ENCODE results near the gene PHPT1. TPM values are rescaled to one million over a fixed set of nuclear protein-coding genes. Genes with fewer than 3 reads are reported as not detected.
A peak's percentile ranks its signal among the peaks of the same experiment; 100 is the strongest.
"Not testable (repeated sequence)": the region's sequence is repeated elsewhere in the genome, so short reads cannot be mapped to it uniquely, and the experiment has no call there.

Gene PHPT1
- total RNA-seq, 2 donors from 2014 or later = 37.5 to 92.1 TPM

DNA sequence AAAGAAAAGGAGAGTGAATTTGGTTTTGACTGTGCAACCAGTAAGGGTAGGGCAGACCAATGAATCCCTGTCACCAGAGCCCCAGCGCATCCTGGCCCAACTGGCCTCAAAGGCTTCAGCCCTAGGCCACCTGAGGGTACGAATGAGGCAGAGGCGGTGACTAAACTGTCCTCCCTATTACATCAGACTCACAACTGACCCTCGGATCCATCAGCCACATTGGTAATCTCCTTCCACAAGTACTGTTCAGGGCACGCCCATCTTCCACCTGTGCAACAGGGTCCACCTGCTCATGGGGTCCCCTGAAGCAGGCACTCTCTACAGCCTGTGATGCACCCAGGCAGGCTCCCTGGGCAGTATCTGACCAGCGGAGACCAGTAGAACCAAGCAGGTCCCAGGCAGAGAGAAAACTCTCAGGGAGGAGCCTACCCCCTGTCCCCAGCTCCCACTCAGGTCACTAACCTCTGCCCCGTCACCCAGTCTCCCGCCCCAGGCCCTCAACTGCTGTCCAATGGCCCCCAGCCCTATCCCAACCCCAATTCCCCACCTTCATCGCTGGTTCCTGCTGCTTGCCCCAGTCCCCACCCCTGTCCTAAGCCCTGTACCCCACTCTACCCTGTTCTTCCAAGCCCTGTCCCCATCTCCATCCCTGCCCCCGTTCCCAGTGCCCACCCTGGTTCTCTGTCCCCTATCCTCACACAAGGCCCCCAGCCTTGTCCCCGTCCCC, 16.0 kb downstream of the PHPT1 start:
- Histone ChIP-seq H3K4me3 (peak overlapping the region; percentile 98), H3K4me1 (ENCODE audit: control insufficient read depth in 1 of 2, low read depth in 2 of 2) (peaks cover 14 to 29% of the 10 kb centered on the region in 2 donors), H3K9me3 (no peaks in the 10 kb centered on the region), H3K27ac (peak overlapping the region; percentile 81 to 85), H3K27me3 (replicated peaks; ENCODE audit: insufficient read depth) (no peaks in the 10 kb centered on the region), H3K36me3 (peaks cover 16% of the 10 kb centered on the region)
- DNase-seq (ENCODE audit: low spot score) (no peak), ATAC-seq (ENCODE audit: insufficient number of reproducible peaks, low FRiP score, low read depth) (no peak)
- TF ChIP-seq, protein P1, sequence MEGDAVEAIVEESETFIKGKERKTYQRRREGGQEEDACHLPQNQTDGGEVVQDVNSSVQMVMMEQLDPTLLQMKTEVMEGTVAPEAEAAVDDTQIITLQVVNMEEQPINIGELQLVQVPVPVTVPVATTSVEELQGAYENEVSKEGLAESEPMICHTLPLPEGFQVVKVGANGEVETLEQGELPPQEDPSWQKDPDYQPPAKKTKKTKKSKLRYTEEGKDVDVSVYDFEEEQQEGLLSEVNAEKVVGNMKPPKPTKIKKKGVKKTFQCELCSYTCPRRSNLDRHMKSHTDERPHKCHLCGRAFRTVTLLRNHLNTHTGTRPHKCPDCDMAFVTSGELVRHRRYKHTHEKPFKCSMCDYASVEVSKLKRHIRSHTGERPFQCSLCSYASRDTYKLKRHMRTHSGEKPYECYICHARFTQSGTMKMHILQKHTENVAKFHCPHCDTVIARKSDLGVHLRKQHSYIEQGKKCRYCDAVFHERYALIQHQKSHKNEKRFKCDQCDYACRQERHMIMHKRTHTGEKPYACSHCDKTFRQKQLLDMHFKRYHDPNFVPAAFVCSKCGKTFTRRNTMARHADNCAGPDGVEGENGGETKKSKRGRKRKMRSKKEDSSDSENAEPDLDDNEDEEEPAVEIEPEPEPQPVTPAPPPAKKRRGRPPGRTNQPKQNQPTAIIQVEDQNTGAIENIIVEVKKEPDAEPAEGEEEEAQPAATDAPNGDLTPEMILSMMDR (IDR thresholded peaks at IDR 0.05) = no peak

DNA sequence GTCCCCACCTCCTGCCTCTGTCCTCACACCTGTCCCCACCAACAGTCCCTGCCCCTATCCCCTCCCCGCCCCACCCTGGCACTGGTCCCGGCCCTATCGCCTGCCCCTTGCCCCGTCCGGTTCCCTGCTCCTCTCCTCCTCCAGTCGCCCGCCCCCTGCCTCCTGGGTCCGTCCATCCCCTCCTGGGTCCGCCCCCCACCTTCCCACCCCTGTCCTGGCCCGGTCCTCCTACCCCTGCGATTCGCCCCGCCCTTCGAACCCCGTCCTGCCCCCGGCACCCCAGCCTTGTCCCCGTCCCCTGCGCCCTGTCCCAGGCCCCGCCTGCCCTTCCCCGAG, 16.5 kb downstream of the PHPT1 start:
- TF ChIP-seq, protein P1 (IDR thresholded peaks at IDR 0.05) = no peak
- no peak for ATAC-seq (ENCODE audit: insufficient number of reproducible peaks, low FRiP score, low read depth)

DNA sequence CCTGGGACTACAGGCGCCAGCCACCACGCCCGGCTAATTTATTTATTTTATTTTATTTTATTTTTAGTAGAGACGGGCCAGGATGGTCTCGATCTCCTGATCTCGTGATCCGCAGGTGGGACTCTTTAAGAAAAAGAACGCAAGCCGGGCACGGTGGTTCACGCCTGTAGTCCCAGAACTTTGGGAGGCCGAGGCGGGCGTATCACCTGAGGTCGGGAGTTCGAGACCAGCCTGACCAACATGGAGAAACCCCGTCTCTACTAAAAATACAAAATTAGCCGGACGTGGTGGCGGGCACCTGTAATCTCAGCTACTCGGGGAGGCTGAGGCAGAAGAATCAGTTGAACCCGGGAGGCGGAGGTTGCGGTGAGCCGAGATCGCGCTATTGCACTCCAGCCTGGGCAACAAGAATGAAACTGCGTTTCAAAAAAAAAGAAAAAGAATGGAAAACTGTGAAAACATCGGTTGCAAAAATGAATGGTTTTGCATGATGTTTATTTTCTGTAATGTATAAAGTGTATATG, 17.8 kb downstream of the PHPT1 start:
- peak overlapping the region; percentile 98 for H3K4me3 ChIP-seq
- DNase-seq (ENCODE audit: low spot score); ATAC-seq (ENCODE audit: insufficient number of reproducible peaks, low FRiP score, low read depth); H3K9me3 ChIP-seq; H3K27me3 ChIP-seq (replicated peaks; ENCODE audit: insufficient read depth); H3K27ac ChIP-seq: not testable (repeated sequence)
- peaks cover 14 to 29% of the 10 kb centered on the region in 2 donors for H3K4me1 ChIP-seq (ENCODE audit: control insufficient read depth in 1 of 2, low read depth in 2 of 2)
- H3K36me3 ChIP-seq = peaks cover 16% of the 10 kb centered on the region

More for the DNA sequence above, 16.5 kb downstream of the PHPT1 start:
- Histone ChIP-seq H3K27me3 (replicated peaks; ENCODE audit: insufficient read depth) (no peaks in the 10 kb centered on the region), H3K9me3 (no peaks in the 10 kb centered on the region), H3K4me3 (peak overlapping the region; percentile 98), H3K36me3 (peaks cover 16% of the 10 kb centered on the region), H3K4me1 (ENCODE audit: control insufficient read depth in 1 of 2, low read depth in 2 of 2) (peaks cover 14 to 29% of the 10 kb centered on the region in 2 donors), H3K27ac (peak overlapping the region; percentile 81 to 85)
- no peak for DNase-seq (ENCODE audit: low spot score)

DNA sequence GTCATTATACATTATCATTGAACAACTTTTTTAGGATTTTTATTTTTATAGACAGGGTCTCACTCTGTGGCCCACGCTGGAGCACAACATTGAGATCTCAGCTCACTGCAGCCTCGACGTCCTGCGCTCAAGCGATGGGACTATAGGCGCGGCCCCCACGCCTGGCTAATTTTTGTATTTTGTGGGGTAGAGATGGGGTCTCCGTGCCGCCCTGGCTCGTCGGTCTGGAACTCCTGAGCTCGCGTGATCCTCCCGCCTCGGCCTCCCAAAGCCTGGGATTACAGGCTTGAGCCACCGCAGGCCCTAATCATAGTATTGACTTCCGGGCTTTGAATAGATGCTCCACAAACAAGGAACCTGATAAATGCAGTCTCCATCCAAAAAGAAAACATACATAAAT, 18.3 kb downstream of the PHPT1 start:
- DNase-seq (ENCODE audit: low spot score) (no peak), ATAC-seq (ENCODE audit: insufficient number of reproducible peaks, low FRiP score, low read depth) (no peak)
- Histone ChIP-seq H3K4me1 (ENCODE audit: control insufficient read depth in 1 of 2, low read depth in 2 of 2) (peaks cover 14 to 29% of the 10 kb centered on the region in 2 donors), H3K36me3 (peaks cover 11% of the 10 kb centered on the region), H3K9me3 (no peaks in the 10 kb centered on the region), H3K27me3 (replicated peaks; ENCODE audit: insufficient read depth) (no peaks in the 10 kb centered on the region), H3K27ac (no peak overlapping the region), H3K4me3 (no peak overlapping the region)
- TF ChIP-seq, protein P1 (IDR thresholded peaks at IDR 0.05) = no peak

DNA sequence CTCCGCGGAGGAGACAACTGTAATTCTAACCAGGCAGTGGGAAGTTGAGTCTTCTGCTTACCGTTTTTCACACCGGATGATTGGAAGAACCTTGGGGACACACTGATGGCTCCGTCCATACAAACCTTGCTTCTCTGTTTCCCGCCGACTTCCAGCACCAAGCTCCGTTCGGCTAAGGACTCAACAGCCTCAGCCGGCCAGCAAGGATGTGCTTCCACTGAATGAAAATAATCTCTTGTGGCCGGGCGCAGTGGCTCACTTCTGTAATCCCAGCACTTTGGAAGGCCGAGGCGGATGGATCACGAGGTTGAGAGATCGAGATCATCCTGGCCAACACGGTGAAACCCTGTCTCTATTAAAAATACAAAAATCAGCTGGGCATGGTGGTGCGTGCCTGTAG, 18.7 kb downstream of the PHPT1 start:
- ATAC-seq (ENCODE audit: insufficient number of reproducible peaks, low FRiP score, low read depth) (no peak), DNase-seq (ENCODE audit: low spot score) (no peak)
- Histone ChIP-seq H3K36me3 (peaks cover 7% of the 10 kb centered on the region), H3K27ac (no peak overlapping the region), H3K27me3 (replicated peaks; ENCODE audit: insufficient read depth) (no peaks in the 10 kb centered on the region), H3K9me3 (no peaks in the 10 kb centered on the region), H3K4me1 (ENCODE audit: control insufficient read depth in 1 of 2, low read depth in 2 of 2) (peaks cover 14 to 29% of the 10 kb centered on the region in 2 donors), H3K4me3 (no peak overlapping the region)
- TF ChIP-seq, protein P1 (IDR thresholded peaks at IDR 0.05) = no peak

All from thoracic aorta (tissue), 2 donors.